Measurements from ENCODE around the gene LPAR1. TPM values are rescaled to one million over a fixed set of nuclear protein-coding genes. Genes with fewer than 3 reads are reported as not detected.

Gene LPAR1
- polyA plus RNA-seq, 3 donors, result 15.1 to 18.1 (median 17.5) TPM

GRCh38 chr9:110912419-110913291 is 125.6 kb downstream of the LPAR1 start:
- no peak overlapping the region for H3K27ac ChIP-seq (ENCODE audit: low read depth in 1 of 2, low read length in 2 of 2)
- 100% methylated on average over 2 of the region's 7 CpGs for WGBS (ENCODE audit: insufficient coverage)
- H3K4me3 Mint-ChIP-seq, result no peak overlapping the region

DNA sequence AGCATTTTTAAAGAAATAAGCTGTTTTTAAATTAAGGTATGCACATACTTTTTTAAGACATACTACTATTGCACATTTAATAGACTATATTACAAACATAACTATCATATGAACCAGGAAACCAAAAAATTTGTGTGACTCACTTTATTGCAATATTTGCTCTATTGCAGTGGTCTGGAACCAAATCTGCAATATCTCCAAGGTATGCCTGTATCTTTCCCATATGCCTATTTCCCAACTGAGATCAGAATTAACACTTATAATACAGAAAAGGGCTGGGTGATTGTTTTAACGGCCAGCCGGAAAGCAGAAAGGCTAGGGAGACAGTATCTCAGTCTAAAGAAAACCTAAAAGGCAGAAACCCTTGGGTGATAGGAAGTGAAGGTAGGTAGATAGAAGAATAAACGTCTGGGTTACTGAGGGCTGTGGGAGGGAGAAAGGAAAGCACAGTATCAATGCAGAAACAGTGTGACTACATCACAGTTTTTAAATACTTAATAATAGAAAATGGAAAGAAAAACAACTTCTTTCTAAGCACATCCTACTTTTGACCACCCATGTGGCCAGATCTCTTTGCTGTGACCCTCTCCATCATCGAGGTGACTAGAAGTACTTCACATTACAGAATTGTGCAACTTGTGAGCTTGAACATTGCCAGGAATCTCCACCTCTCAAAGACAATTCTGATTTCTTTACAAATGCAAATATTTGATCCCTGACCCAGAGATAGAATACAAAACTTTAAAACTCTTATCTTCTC is 126.4 kb downstream of the LPAR1 start:
- H3K4me3 ChIP-seq (replicated peaks in 1 of 3; ENCODE audit: low read depth in 2 of 3, low read length in 3 of 3), result no peak overlapping the region
- WGBS (ENCODE audit: insufficient coverage), result 20% methylated on average over 1 of the region's 4 CpGs
- H3K4me2 ChIP-seq (replicated peaks; ENCODE audit: extremely low read depth, low read length, poor library complexity, severe bottlenecking), result no peak overlapping the region

More at GRCh38 chr9:110912419-110913291, 125.6 kb downstream of the LPAR1 start:
- peaks cover 7 to 34% (median 23%) of the 10 kb centered on the region in 7 donors for H3K9me3 Mint-ChIP-seq
- Histone ChIP-seq H3K27me3 (ENCODE audit: control insufficient read depth in 2 of 2, insufficient read depth in 2 of 2, low read length in 2 of 2) (peaks cover 0 to 3% of the 10 kb centered on the region in 2 donors), H3K4me1 (ENCODE audit: control insufficient read depth in 1 of 2, insufficient read depth in 2 of 2, low read length in 2 of 2) (no peaks in the 10 kb centered on the region), H3K4me2 (replicated peaks; ENCODE audit: extremely low read depth, low read length, poor library complexity, severe bottlenecking) (no peak overlapping the region), H3K4me3 (replicated peaks in 1 of 3; ENCODE audit: low read depth in 2 of 3, low read length in 3 of 3) (no peak overlapping the region), H3K9ac (ENCODE audit: insufficient read depth, low read length, poor library complexity, severe bottlenecking) (no peak overlapping the region), H3K9me3 (replicated peaks in 1 of 2; ENCODE audit: control insufficient read depth in 1 of 2, insufficient read depth in 1 of 2, low read length in 2 of 2) (peaks cover 18 to 19% of the 10 kb centered on the region in 2 donors), H4K20me1 (ENCODE audit: insufficient read depth, low read length) (peaks cover 67% of the 10 kb centered on the region), H3K79me2 (ENCODE audit: insufficient read depth, low read length) (no peaks in the 10 kb centered on the region), H2AFZ (ENCODE audit: insufficient read depth, low read depth, low read length, poor library complexity, severe bottlenecking) (no peak overlapping the region), H3K36me3 (replicated peaks in 1 of 2; ENCODE audit: control insufficient read depth in 1 of 2, insufficient read depth in 2 of 2, low read length in 2 of 2) (peaks cover 0 to 6% of the 10 kb centered on the region in 2 donors)
- intact Hi-C loops (cut with micrococcal nuclease), result no loop called here
- H3K27me3 Mint-ChIP-seq (ENCODE audit: low read depth in 3 of 3), result no peaks in the 10 kb centered on the region
- H3K4me1 Mint-ChIP-seq, result peaks cover 13% of the 10 kb centered on the region
- peaks cover 0 to 30% of the 10 kb centered on the region in 2 donors for H3K36me3 Mint-ChIP-seq
- peak overlapping the region in 3 of 7 donors; percentile 4 to 14 (median 10) for H3K27ac Mint-ChIP-seq
- TF ChIP-seq, protein P1, sequence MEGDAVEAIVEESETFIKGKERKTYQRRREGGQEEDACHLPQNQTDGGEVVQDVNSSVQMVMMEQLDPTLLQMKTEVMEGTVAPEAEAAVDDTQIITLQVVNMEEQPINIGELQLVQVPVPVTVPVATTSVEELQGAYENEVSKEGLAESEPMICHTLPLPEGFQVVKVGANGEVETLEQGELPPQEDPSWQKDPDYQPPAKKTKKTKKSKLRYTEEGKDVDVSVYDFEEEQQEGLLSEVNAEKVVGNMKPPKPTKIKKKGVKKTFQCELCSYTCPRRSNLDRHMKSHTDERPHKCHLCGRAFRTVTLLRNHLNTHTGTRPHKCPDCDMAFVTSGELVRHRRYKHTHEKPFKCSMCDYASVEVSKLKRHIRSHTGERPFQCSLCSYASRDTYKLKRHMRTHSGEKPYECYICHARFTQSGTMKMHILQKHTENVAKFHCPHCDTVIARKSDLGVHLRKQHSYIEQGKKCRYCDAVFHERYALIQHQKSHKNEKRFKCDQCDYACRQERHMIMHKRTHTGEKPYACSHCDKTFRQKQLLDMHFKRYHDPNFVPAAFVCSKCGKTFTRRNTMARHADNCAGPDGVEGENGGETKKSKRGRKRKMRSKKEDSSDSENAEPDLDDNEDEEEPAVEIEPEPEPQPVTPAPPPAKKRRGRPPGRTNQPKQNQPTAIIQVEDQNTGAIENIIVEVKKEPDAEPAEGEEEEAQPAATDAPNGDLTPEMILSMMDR (IDR thresholded peaks at IDR 0.05), result no peak
- DNase-seq, result no peak

More for the DNA sequence above, 126.4 kb downstream of the LPAR1 start:
- Mint-ChIP-seq H3K27me3 (ENCODE audit: low read depth in 3 of 3) (no peaks in the 10 kb centered on the region), H3K4me1 (peaks cover 13% of the 10 kb centered on the region), H3K36me3 (peaks cover 0 to 33% of the 10 kb centered on the region in 2 donors), H3K27ac (peak overlapping the region in 3 of 7 donors; percentile 4 to 14 (median 10)), H3K4me3 (no peak overlapping the region), H3K9me3 (peaks cover 7 to 34% (median 24%) of the 10 kb centered on the region in 7 donors)
- Histone ChIP-seq H3K79me2 (ENCODE audit: insufficient read depth, low read length) (no peaks in the 10 kb centered on the region), H3K36me3 (replicated peaks in 1 of 2; ENCODE audit: control insufficient read depth in 1 of 2, insufficient read depth in 2 of 2, low read length in 2 of 2) (peaks cover 0 to 6% of the 10 kb centered on the region in 2 donors), H3K9me3 (replicated peaks in 1 of 2; ENCODE audit: control insufficient read depth in 1 of 2, insufficient read depth in 1 of 2, low read length in 2 of 2) (peaks cover 18 to 19% of the 10 kb centered on the region in 2 donors), H4K20me1 (ENCODE audit: insufficient read depth, low read length) (peaks cover 61% of the 10 kb centered on the region), H3K4me1 (ENCODE audit: control insufficient read depth in 1 of 2, insufficient read depth in 2 of 2, low read length in 2 of 2) (no peaks in the 10 kb centered on the region), H3K27me3 (ENCODE audit: control insufficient read depth in 2 of 2, insufficient read depth in 2 of 2, low read length in 2 of 2) (peaks cover 0 to 3% of the 10 kb centered on the region in 2 donors), H3K9ac (ENCODE audit: insufficient read depth, low read length, poor library complexity, severe bottlenecking) (no peak overlapping the region), H2AFZ (ENCODE audit: insufficient read depth, low read depth, low read length, poor library complexity, severe bottlenecking) (no peak overlapping the region), H3K27ac (ENCODE audit: low read depth in 1 of 2, low read length in 2 of 2) (no peak overlapping the region)
- TF ChIP-seq, protein P1 (IDR thresholded peaks at IDR 0.05), result no peak
- no peak for DNase-seq
- intact Hi-C loops (cut with micrococcal nuclease), result no loop called here
